GM12892 (cell line): ENCODE measurements around the gene CD81.

Experiments
- POLR2A ChIP-seq: IDR thresholded peaks from 2 replicates; pipeline ENCODE4 v1.6.1; 2011; ENCODE audit warnings: low read depth, low read length, control low read depth
- POLR2AphosphoS5 ChIP-seq: IDR thresholded peaks from 2 replicates; pipeline ENCODE4 v1.6.1; 2011; ENCODE audit warnings: low read depth, low read length, control low read depth
- TAF1 ChIP-seq: IDR thresholded peaks from 2 replicates; pipeline ENCODE4 v1.6.1; 2011; ENCODE audit warnings: low read depth, mild to moderate bottlenecking, control low read depth, low read length, borderline replicate concordance

DNA sequence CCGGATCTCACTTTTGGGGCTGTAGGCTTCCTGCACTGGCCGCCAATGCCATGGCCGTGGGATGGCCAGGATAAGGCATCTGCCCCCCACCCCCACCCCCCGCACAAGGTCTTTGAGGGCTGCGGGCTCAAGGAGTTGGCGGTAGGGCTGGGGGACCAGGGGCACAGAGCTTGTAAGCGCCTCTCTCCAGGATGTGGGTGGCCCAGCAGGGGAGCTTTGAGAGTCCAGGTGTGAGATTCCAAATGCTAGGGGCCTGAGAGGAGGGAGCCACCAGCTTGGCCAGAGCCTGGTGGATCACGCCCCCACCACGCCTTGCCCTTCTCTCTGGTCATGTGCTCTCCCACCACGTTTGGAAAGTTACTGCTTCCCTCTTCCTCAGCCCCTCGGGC lies 5.0 kb downstream of the CD81 start:
- no peak for TF ChIP-seq POLR2A
- no peak for TF ChIP-seq POLR2AphosphoS5
- no peak for TF ChIP-seq TAF1
